Adrenal gland (tissue), 12 donors: ENCODE data around the gene MAGI2. TPM values are rescaled to one million over a fixed set of nuclear protein-coding genes. Genes with fewer than 3 reads are reported as not detected.

Experiments used
- DNase-seq, 7 donors: peaks; one replicate each; pipeline ENCODE4 v3.0.0-alpha.2; 2019 to 2020
- H3K27ac ChIP-seq, 5 donors: fragments of 200-600 bp; sonication (generic) in 4 of 5; 1 replicate in 3 of 5; 2 replicates in 2 of 5; pipeline versions ENCODE4 v1.5.1 to v1.8.0; 2016 to 2020; ENCODE audit warnings: mild to moderate bottlenecking in 1 of 5
- H3K27me3 ChIP-seq: fragments of 200-600 bp; 2 replicates; pipeline ENCODE4 v1.8.0; 2021
- H3K36me3 ChIP-seq, 2 donors: fragments of 200-600 bp; replicated peaks in 1 of 2; 1 replicate in 1 of 2; 2 replicates in 1 of 2; pipeline versions ENCODE4 v1.5.1 to v1.8.0; 2018 to 2022
- H3K4me1 ChIP-seq, 2 donors: fragments of 200-600 bp; replicated peaks in 1 of 2; 1 replicate in 1 of 2; 2 replicates in 1 of 2; pipeline versions ENCODE4 v1.5.1 to v1.8.0; 2018 to 2021
- H3K4me3 ChIP-seq, 4 donors: fragments of 200-600 bp; sonication (generic) in 3 of 4; one replicate each; pipeline ENCODE4 v1.5.1; 2016 to 2018
- H3K9me3 ChIP-seq, 3 donors: fragments of 200-600 bp; sonication (generic) in 1 of 3; replicated peaks in 1 of 3; 1 replicate in 2 of 3; 2 replicates in 1 of 3; pipeline versions ENCODE4 v1.5.1 to v1.8.0; 2016 to 2021
- POLR2A ChIP-seq, 2 donors: fragments of 450-650 bp; IDR thresholded peaks; one replicate each; pipeline ENCODE4 v1.6.1; 2017; ENCODE audit warnings: antibody characterized with exemption in 2 of 2, mild to moderate bottlenecking in 2 of 2, moderate library complexity in 1 of 2
- WGBS, 4 donors: extraction: QIAGEN DNeasy Blood & Tissue Kit in 2 of 4; methylation state at CpG; one replicate each; pipeline versions ENCODE4 v1.1.5 to v1.1.7; 2013 to 2017; 5-methylcytosine and 5-hydroxymethylcytosine counted together
- intact Hi-C, 2 donors: fragments of 100-400 bp; cut with DNase I; formaldehyde crosslinking; loops; one replicate each; pipeline versions ENCODE4 v1.14.1 to v1.15.0; 2022 to 2023
- polyA plus RNA-seq, 3 donors: library from polyadenylated mRNA; stranded (reverse); fragments of 200-250 nt in 2 of 3; fragments of 350-450 nt in 1 of 3; fragmentation: Illumina TruSeq in 1 of 3; extraction: RNeasy Lipid Tissue Mini Kit (QIAGEN cat#74804) in 1 of 3; gene quantifications; one replicate each; pipeline ENCODE4 v1.2.3, GENCODE V29; 2013 to 2014
- total RNA-seq, 9 donors: library from RNA; depleted of rRNA in 4 of 9; stranded (reverse); fragments of >200 nt in 4 of 9; fragments of 120-200 nt in 1 of 9; fragmentation: NEBNext Ultra II Directional in 1 of 9; extraction: Animal tissue kit (Norgen Biotek cat#: 25700) in 1 of 9; gene quantifications; one replicate each; pipeline versions ENCODE4 v1.1.0 to v1.2.4, GENCODE V29; 2013 to 2023
- TF ChIP-seq, protein P1 (sequence below), 6 experiments: fragments of 450-650 bp in 4 of 6; fragments of 200-600 bp in 2 of 6; sonication (generic) in 1 of 6; IDR thresholded peaks; 1 replicate in 5 of 6; 2 replicates in 1 of 6; pipeline versions ENCODE4 v1.5.1 to v1.8.0; 2016 to 2021; ENCODE audit warnings: antibody characterized with exemption in 6 of 6, mild to moderate bottlenecking in 2 of 6, moderate library complexity in 1 of 6
- donor health status: healthy with polysubstance abuse.
- donor health status: Bipolar disorder and iron deficiency.
- donor health status: DM: yes; HTN: yes; CAD: no.
- donor health status: DM: no; HTN: no; CAD: no.
- donor health status: DM: no; HTN: no; CAD: no.
- donor health status: DM: yes; HTN: yes; CAD: no.

Gene MAGI2
- total and polyA plus RNA-seq, 12 donors = 3.2 to 37.1 (median 17.1) TPM

DNA sequence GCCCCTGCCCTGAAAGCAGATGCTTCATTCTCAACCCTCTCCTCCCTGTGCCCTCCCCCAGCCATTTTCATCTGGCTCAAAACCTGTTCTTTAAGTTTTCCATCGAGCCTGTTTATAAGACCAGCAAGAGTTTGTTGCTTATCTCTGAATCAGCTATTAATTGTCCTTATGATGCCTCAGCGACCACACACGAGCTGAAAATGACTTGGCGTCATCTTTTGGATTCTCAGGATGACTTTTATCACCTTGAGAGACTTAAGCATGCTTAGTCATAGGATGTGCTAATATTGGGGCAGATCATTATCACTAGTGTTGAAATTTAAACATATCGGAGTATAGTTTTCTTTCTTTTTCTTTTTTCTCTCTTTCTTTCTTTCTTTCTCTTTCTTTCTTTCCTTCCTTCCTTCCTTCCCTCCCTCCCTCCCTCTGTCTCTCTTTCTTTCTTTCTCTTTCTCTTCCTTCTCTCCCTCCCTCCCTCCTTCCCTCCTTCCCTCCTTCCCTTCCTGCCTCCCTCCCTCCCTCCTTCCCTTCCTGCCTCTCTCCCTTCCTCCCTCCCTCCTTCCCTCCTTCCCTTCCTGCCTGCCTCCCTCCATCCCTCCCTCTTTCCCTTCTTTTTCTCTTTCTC, 1470.4 kb downstream of the MAGI2 start:
- H3K9me3 ChIP-seq = no peaks in the 10 kb centered on the region
- no peak for DNase-seq
- TF ChIP-seq, protein P1, sequence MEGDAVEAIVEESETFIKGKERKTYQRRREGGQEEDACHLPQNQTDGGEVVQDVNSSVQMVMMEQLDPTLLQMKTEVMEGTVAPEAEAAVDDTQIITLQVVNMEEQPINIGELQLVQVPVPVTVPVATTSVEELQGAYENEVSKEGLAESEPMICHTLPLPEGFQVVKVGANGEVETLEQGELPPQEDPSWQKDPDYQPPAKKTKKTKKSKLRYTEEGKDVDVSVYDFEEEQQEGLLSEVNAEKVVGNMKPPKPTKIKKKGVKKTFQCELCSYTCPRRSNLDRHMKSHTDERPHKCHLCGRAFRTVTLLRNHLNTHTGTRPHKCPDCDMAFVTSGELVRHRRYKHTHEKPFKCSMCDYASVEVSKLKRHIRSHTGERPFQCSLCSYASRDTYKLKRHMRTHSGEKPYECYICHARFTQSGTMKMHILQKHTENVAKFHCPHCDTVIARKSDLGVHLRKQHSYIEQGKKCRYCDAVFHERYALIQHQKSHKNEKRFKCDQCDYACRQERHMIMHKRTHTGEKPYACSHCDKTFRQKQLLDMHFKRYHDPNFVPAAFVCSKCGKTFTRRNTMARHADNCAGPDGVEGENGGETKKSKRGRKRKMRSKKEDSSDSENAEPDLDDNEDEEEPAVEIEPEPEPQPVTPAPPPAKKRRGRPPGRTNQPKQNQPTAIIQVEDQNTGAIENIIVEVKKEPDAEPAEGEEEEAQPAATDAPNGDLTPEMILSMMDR (IDR thresholded peaks at IDR 0.05) = no peak
- TF ChIP-seq POLR2A (IDR thresholded peaks at IDR 0.05) = no peak

DNA sequence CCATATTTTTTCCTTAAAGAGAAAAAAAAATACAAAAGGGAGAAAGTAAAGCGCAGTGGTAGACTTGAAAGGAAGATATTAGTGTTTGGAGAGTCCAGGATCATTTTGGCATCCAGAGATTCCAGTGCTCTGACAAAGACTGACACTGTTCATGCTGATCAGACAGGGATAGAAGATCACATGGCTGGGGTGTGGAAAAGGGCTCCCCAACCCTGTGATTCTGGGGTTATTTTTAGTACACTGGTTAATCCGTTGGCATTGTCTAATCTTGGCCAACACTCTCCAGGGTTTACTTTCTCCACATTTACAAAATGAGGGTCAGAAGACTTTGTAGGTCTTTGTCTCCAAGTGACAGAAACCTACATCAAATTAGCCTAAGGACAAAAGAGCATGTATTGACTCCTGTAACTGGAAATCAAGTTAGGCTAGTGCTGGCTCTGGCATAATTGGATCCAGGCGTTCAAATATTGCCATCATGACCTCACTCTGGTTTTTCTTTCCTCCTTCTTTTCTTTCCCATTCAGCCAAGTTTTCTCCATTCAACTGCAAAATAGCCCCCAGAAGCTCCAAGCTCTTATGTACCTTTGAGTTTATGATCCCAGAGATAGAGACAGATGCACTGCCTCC, 1473.3 kb downstream of the MAGI2 start:
- Histone ChIP-seq H3K36me3 (no peaks in the 10 kb centered on the region), H3K27me3 (no peaks in the 10 kb centered on the region), H3K27ac (no peak overlapping the region), H3K4me1 (no peaks in the 10 kb centered on the region), H3K9me3 (no peaks in the 10 kb centered on the region), H3K4me3 (no peak overlapping the region)
- intact Hi-C loops = no loop called here
- 57 to 82% (median 73%) methylated on average over 3 of the region's 3 CpGs for WGBS, 4 donors
- TF ChIP-seq, protein P1 (IDR thresholded peaks at IDR 0.05) = no peak
- no peak for TF ChIP-seq POLR2A (IDR thresholded peaks at IDR 0.05)
- no peak for DNase-seq

More for the DNA sequence above, 1470.4 kb downstream of the MAGI2 start:
- Histone ChIP-seq H3K4me3 (no peak overlapping the region), H3K27me3 (no peaks in the 10 kb centered on the region), H3K4me1 (no peaks in the 10 kb centered on the region), H3K36me3 (no peaks in the 10 kb centered on the region), H3K27ac (no peak overlapping the region)
- 77 to 85% (median 80%) methylated on average over 5 of the region's 5 CpGs for WGBS, 4 donors
- intact Hi-C loops = no loop called here

DNA sequence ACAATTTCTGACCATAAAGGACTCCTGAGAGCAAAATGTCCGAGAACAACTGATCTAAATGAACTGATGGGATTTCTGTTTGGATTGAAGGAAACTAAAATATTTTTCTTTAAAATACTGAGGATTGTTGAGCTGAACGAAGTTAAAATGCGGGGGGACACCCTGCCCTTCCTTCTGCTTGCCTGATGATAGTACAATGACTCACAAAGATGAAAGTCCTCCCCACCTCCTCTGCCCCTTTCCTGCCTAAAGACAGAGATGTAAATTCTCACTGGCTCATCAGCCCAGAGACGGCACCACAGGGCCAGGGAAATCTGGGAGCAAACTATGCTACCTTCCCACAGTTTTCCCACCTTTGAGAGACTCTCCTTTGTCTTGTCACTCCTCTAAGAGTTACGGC, 1474.2 kb downstream of the MAGI2 start:
- no peaks in the 10 kb centered on the region for H3K27me3 ChIP-seq
- H3K27ac ChIP-seq = no peak overlapping the region
- no peaks in the 10 kb centered on the region for H3K9me3 ChIP-seq
- DNase-seq = no peak
- no peaks in the 10 kb centered on the region for H3K36me3 ChIP-seq
- intact Hi-C loops = no loop called here
- H3K4me3 ChIP-seq = no peak overlapping the region
- TF ChIP-seq POLR2A (IDR thresholded peaks at IDR 0.05) = no peak
- TF ChIP-seq, protein P1 (IDR thresholded peaks at IDR 0.05) = no peak
- no peaks in the 10 kb centered on the region for H3K4me1 ChIP-seq
- 64 to 86% (median 78%) methylated on average over 5 of the region's 5 CpGs for WGBS, 4 donors

GRCh38 chr7:77975672-77976480, 1477.6 kb downstream of the MAGI2 start:
- H3K27me3 ChIP-seq = no peaks in the 10 kb centered on the region
- no peak for DNase-seq
- no peaks in the 10 kb centered on the region for H3K9me3 ChIP-seq
- no peaks in the 10 kb centered on the region for H3K4me1 ChIP-seq
- no peak for TF ChIP-seq POLR2A (IDR thresholded peaks at IDR 0.05)
- TF ChIP-seq, protein P1 (IDR thresholded peaks at IDR 0.05) = no peak
- no peak overlapping the region for H3K4me3 ChIP-seq
- H3K27ac ChIP-seq = no peak overlapping the region
- WGBS, 4 donors = 80 to 88% (median 81%) methylated on average over 2 of the region's 2 CpGs
- intact Hi-C loops = no loop called here
- H3K36me3 ChIP-seq = no peaks in the 10 kb centered on the region
